Esophagus squamous epithelium (tissue), 4 donors: ENCODE results near the gene CENPK.

Experiments
- POLR2A ChIP-seq, 4 donors: fragments of 450-650 bp; IDR thresholded peaks; one replicate each; pipeline ENCODE4 v1.6.1; 2017; ENCODE audit warnings: antibody characterized with exemption in 4 of 4, mild to moderate bottlenecking in 4 of 4, moderate library complexity in 3 of 4
- TF ChIP-seq, protein P1 (sequence below), 6 experiments: fragments of 450-650 bp in 4 of 6; fragments of 200-600 bp in 2 of 6; sonication (generic) in 2 of 6; IDR thresholded peaks; one replicate each; pipeline ENCODE4 v1.5.1; 2016 to 2019; ENCODE audit warnings: antibody characterized with exemption in 6 of 6, mild to moderate bottlenecking in 4 of 6, moderate library complexity in 4 of 6

DNA sequence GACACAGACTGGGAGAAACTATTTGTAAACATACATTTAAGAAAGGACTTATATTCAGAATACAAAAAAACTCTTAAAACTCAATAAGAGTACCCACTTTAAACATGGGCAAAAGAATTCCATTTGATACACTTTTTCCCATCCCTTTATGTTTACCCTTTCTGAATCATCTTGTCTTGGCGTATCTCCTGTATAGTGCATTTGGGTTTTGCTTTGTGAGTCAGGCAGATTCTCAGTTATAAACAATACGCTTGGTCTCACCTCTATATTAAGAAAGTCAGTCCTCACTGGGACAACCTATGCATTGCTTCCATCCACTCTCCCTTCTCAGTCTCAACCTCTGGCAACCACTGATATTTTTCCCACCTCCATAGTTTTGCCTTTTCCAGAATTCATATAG, 54.0 kb downstream of the CENPK start:
- TF ChIP-seq, protein P1, sequence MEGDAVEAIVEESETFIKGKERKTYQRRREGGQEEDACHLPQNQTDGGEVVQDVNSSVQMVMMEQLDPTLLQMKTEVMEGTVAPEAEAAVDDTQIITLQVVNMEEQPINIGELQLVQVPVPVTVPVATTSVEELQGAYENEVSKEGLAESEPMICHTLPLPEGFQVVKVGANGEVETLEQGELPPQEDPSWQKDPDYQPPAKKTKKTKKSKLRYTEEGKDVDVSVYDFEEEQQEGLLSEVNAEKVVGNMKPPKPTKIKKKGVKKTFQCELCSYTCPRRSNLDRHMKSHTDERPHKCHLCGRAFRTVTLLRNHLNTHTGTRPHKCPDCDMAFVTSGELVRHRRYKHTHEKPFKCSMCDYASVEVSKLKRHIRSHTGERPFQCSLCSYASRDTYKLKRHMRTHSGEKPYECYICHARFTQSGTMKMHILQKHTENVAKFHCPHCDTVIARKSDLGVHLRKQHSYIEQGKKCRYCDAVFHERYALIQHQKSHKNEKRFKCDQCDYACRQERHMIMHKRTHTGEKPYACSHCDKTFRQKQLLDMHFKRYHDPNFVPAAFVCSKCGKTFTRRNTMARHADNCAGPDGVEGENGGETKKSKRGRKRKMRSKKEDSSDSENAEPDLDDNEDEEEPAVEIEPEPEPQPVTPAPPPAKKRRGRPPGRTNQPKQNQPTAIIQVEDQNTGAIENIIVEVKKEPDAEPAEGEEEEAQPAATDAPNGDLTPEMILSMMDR (IDR thresholded peaks at IDR 0.05): no peak
- TF ChIP-seq POLR2A (IDR thresholded peaks at IDR 0.05): no peak
